Uterus (tissue), 4 donors: ENCODE data around the gene SPNS2. TPM values are rescaled to one million over a fixed set of nuclear protein-coding genes. Genes with fewer than 3 reads are reported as not detected.

Experiments used
- DNase-seq, 2 donors: peaks; one replicate each; pipeline ENCODE4 v3.0.0-alpha.2; 2019 to 2020
- H3K27ac ChIP-seq, 2 donors: fragments of 200-600 bp; sonication (generic); 1 replicate in 1 of 2; 2 replicates in 1 of 2; pipeline ENCODE4 v1.5.1; 2016 to 2018
- H3K27me3 ChIP-seq, 2 donors: fragments of 200-600 bp; sonication (generic); one replicate each; pipeline ENCODE4 v1.5.1; 2018 to 2019; ENCODE audit warnings: control low read depth in 1 of 2
- H3K36me3 ChIP-seq, 2 donors: fragments of 200-600 bp; sonication (generic); one replicate each; pipeline ENCODE4 v1.5.1; 2019; ENCODE audit warnings: control low read depth in 1 of 2
- H3K4me1 ChIP-seq, 2 donors: fragments of 200-600 bp; sonication (generic); one replicate each; pipeline ENCODE4 v1.5.1; 2018 to 2019; ENCODE audit warnings: control low read depth in 1 of 2
- H3K4me3 ChIP-seq, 2 donors: fragments of 200-600 bp; sonication (generic); 1 replicate in 1 of 2; 2 replicates in 1 of 2; pipeline ENCODE4 v1.5.1; 2018 to 2019; ENCODE audit warnings: mild to moderate bottlenecking in 1 of 2
- H3K9me3 ChIP-seq, 2 donors: fragments of 200-600 bp; sonication (generic); one replicate each; pipeline ENCODE4 v1.5.1; 2019; ENCODE audit warnings: control low read depth in 1 of 2
- POLR2A ChIP-seq, 2 donors: fragments of 450-650 bp; IDR thresholded peaks; one replicate each; pipeline ENCODE4 v1.6.1; 2016; ENCODE audit warnings: antibody characterized with exemption in 2 of 2, mild to moderate bottlenecking in 1 of 2, moderate library complexity in 1 of 2
- intact Hi-C: fragments of 100-400 bp; cut with DNase I; formaldehyde crosslinking; loops from one replicate; pipeline ENCODE4 v1.15.1; 2023; ENCODE audit warnings: low total_unique reads
- total RNA-seq, 4 donors: library from RNA; depleted of rRNA in 3 of 4; stranded (reverse); fragments of >200 nt in 3 of 4; gene quantifications; one replicate each; pipeline versions ENCODE4 v1.1.0 to v1.2.4, GENCODE V29; 2014 to 2023
- TF ChIP-seq, protein P1 (sequence below), 4 experiments: fragments of 200-600 bp in 2 of 4; fragments of 450-650 bp in 2 of 4; sonication (generic) in 2 of 4; IDR thresholded peaks; one replicate each; pipeline ENCODE4 v1.5.1; 2016 to 2019; ENCODE audit warnings: antibody characterized with exemption in 4 of 4, mild to moderate bottlenecking in 2 of 4, moderate library complexity in 1 of 4
- donor health status: DM: yes; HTN: yes; CAD: no.

The SPNS2 gene
- total RNA-seq, 4 donors from 2014 or later, result 3.8 to 40.5 (median 13.6) TPM

DNA sequence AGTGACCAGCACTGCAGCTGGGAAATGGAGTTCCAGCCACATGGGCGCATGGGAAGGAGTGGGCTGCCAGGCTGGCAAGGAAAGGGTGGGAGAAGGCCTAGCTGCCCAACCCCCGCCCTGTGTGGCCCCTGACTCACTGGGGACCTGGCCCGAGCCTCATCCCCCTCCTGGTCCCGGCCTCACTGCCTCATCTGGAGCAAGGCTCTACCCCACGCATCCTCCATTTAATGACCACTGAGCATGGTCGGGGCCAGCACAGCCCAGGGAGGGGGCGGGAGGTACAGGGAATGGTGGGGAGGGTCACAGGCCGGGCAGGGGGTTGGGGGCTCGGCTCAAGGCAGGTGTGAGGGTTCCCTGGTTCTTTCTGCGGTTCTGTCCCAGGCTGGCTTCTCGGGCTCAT lies 16.1 kb downstream of the SPNS2 start:
- H3K4me3 ChIP-seq, result no peak overlapping the region
- H3K27me3 ChIP-seq, result no peaks in the 10 kb centered on the region
- no peak for DNase-seq
- H3K4me1 ChIP-seq, result no peaks in the 10 kb centered on the region
- H3K9me3 ChIP-seq, result no peaks in the 10 kb centered on the region
- no peak overlapping the region for H3K27ac ChIP-seq
- H3K36me3 ChIP-seq, result no peaks in the 10 kb centered on the region
- no peak for TF ChIP-seq POLR2A (IDR thresholded peaks at IDR 0.05)
- TF ChIP-seq, protein P1, sequence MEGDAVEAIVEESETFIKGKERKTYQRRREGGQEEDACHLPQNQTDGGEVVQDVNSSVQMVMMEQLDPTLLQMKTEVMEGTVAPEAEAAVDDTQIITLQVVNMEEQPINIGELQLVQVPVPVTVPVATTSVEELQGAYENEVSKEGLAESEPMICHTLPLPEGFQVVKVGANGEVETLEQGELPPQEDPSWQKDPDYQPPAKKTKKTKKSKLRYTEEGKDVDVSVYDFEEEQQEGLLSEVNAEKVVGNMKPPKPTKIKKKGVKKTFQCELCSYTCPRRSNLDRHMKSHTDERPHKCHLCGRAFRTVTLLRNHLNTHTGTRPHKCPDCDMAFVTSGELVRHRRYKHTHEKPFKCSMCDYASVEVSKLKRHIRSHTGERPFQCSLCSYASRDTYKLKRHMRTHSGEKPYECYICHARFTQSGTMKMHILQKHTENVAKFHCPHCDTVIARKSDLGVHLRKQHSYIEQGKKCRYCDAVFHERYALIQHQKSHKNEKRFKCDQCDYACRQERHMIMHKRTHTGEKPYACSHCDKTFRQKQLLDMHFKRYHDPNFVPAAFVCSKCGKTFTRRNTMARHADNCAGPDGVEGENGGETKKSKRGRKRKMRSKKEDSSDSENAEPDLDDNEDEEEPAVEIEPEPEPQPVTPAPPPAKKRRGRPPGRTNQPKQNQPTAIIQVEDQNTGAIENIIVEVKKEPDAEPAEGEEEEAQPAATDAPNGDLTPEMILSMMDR (IDR thresholded peaks at IDR 0.05), result no peak
- intact Hi-C loops, result no loop called here

DNA sequence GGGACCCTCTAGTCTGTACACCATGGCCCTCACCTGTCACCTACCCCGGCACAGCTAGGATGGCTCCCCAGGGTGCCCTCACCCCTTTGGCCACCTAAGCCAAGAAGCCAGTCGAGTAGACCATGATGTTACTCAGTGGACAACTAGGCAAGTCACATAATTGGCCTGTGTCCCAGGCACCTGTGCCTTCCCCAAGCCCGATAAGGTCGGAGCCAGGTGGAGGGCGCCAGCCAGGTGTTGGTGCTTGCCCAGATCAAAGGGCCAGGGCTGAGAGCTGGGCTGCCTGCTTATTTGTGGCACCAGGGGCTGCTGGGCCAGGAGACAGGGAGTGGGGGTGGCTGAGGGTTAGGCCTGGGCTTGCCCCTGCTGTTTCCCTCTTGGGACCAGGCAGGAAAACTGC lies 16.8 kb downstream of the SPNS2 start:
- intact Hi-C loops, result no loop called here
- no peak overlapping the region for H3K4me3 ChIP-seq

DNA sequence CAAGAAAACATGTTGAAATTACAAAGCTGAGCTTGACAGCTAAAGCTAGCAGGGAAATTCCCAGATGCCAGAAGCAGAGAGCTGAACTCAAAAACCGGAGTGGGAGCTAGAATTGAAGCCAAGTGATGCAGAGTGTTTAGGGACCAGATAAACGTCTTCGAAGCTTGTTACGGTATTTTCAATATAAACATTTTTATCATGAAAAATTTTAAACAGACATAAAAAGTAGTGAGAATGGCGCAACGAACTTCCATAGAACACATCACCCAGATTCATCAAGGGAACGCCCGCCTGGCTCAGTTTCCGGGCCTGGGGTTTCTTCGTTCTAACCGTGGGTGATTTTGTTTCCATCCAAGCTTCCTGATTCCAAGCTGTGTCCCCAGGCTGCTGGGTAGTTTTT lies 18.1 kb downstream of the SPNS2 start:
- Histone ChIP-seq H3K27ac (no peak overlapping the region), H3K4me3 (no peak overlapping the region), H3K4me1 (peaks cover 0 to 3% of the 10 kb centered on the region in 2 donors), H3K36me3 (no peaks in the 10 kb centered on the region), H3K27me3 (no peaks in the 10 kb centered on the region), H3K9me3 (no peaks in the 10 kb centered on the region)
- intact Hi-C loops, result no loop called here
- TF ChIP-seq, protein P1 (IDR thresholded peaks at IDR 0.05), result no peak
- TF ChIP-seq POLR2A (IDR thresholded peaks at IDR 0.05), result no peak
- DNase-seq, result no peak

More for the DNA sequence above, 16.8 kb downstream of the SPNS2 start:
- H3K4me1 ChIP-seq, result no peaks in the 10 kb centered on the region
- TF ChIP-seq, protein P1 (IDR thresholded peaks at IDR 0.05), result no peak
- H3K36me3 ChIP-seq, result no peaks in the 10 kb centered on the region
- no peaks in the 10 kb centered on the region for H3K27me3 ChIP-seq
- H3K27ac ChIP-seq, result no peak overlapping the region
- DNase-seq, result no peak
- no peaks in the 10 kb centered on the region for H3K9me3 ChIP-seq

DNA sequence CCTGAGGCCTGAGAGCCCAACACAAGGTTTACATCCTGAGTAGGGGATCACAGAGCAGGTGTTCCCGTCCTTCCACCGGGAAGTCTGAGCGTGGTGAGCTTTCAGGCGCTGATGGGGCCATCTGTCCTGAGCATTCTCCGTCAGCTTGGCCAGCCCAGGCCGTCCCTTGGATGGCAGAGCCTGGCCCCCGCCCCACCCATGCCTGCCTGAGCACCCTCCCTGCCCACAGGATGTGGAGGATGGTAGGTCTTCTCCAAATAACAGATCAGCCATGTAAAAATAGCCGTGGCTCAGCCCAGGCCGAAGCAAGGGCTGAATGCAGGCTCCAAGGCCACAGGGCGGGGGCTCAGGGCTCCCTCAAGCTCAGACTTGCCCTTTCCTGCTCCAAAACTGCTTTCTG lies 20.2 kb downstream of the SPNS2 start:
- no peak for TF ChIP-seq POLR2A (IDR thresholded peaks at IDR 0.05)
- TF ChIP-seq, protein P1 (IDR thresholded peaks at IDR 0.05), result no peak
- Histone ChIP-seq H3K27ac (peak overlapping the region; percentile 68 to 72), H3K4me3 (no peak overlapping the region), H3K9me3 (no peaks in the 10 kb centered on the region), H3K36me3 (no peaks in the 10 kb centered on the region), H3K27me3 (no peaks in the 10 kb centered on the region), H3K4me1 (peaks cover 0 to 3% of the 10 kb centered on the region in 2 donors)
- no peak for DNase-seq
- intact Hi-C loops, result no loop called here

DNA sequence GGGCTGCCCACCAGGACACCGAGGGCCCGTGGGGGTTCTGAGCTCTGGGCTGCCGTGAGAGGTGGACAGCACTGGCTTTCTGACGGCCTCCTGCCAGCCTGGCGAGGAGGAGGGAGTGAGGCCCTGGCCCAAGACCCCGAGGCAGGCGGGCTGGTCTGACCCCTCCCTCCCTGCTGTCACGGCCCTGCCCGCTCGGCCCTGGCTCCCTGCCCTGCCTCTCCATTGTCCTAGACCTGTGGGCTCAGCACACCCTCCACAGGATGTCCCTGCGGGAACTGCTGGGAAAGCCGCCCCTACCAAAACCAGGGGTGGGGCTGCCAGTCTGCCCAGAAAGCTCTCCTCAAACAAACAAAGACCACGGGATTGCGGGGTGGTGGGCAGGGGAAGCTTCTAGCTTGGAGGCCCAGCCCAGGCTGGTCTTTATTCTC lies 20.7 kb downstream of the SPNS2 start:
- DNase-seq, result peak in 1 of 2 donors; percentile 75
- H3K4me1 ChIP-seq, result peaks cover 0 to 3% of the 10 kb centered on the region in 2 donors
- intact Hi-C loops, result no loop called here
- no peaks in the 10 kb centered on the region for H3K27me3 ChIP-seq
- H3K36me3 ChIP-seq, result no peaks in the 10 kb centered on the region
- H3K4me3 ChIP-seq, result no peak overlapping the region
- TF ChIP-seq, protein P1 (IDR thresholded peaks at IDR 0.05), result no peak
- no peaks in the 10 kb centered on the region for H3K9me3 ChIP-seq
- H3K27ac ChIP-seq, result peak overlapping the region; percentile 79
